GM21529 (cell line): ENCODE results near the gene MS4A10.
A peak's percentile ranks its signal among the peaks of the same experiment; 100 is the strongest.
"Not testable (repeated sequence)": the region's sequence is repeated elsewhere in the genome, so short reads cannot be mapped to it uniquely, and the experiment has no call there.

Experiments used
- ATAC-seq: cut with Tn5 transposase; IDR thresholded peaks from one replicate; pipeline ENCODE4 v1.9.1; 2021; ENCODE audit not compliant: unreplicated experiment

Gene MS4A10

GRCh38 chr11:60785136-60785535, at the start of gene MS4A10:
MS4A10 (plus strand) TSS chr11:60785333; CDS start chr11:60790336, 5,003 bp downstream.
- ATAC-seq = no peak

- ATAC-seq = no peak
Observed at GRCh38 chr11:60739114-60739513, 46.0 kb upstream of the MS4A10 start.

- no peak for ATAC-seq
Observed at GRCh38 chr11:60740573-60740972, 44.6 kb upstream of the MS4A10 start.

GRCh38 chr11:60741421-60741820, 43.7 kb upstream of the MS4A10 start:
- ATAC-seq = no peak

GRCh38 chr11:60743058-60743457, 42.1 kb upstream of the MS4A10 start:
- ATAC-seq = no peak

- no peak for ATAC-seq
Observed at GRCh38 chr11:60744114-60744513, 41.0 kb upstream of the MS4A10 start.

GRCh38 chr11:60747359-60747873, 37.7 kb upstream of the MS4A10 start:
- ATAC-seq = no peak

- no peak for ATAC-seq
Observed at GRCh38 chr11:60748225-60748624, 36.9 kb upstream of the MS4A10 start.

GRCh38 chr11:60748821-60749220, 36.3 kb upstream of the MS4A10 start:
- peak; percentile 79 for ATAC-seq

GRCh38 chr11:60750911-60751310, 34.2 kb upstream of the MS4A10 start:
- no peak for ATAC-seq

GRCh38 chr11:60753309-60753708, 31.8 kb upstream of the MS4A10 start:
- no peak for ATAC-seq

- no peak for ATAC-seq
Observed at GRCh38 chr11:60754887-60755286, 30.2 kb upstream of the MS4A10 start.

GRCh38 chr11:60756307-60757032, 28.7 kb upstream of the MS4A10 start, which contains the start of gene MS4A15:
MS4A15 (plus strand) TSS chr11:60756867; CDS start chr11:60763734, 6,867 bp downstream.
- ATAC-seq = no peak

- ATAC-seq = no peak
Observed at GRCh38 chr11:60757231-60757800, 27.8 kb upstream of the MS4A10 start.

GRCh38 chr11:60758671-60759070, 26.5 kb upstream of the MS4A10 start:
- not testable (repeated sequence) for ATAC-seq

- ATAC-seq = not testable (repeated sequence)
Observed at GRCh38 chr11:60759438-60760225, 25.5 kb upstream of the MS4A10 start.

GRCh38 chr11:60761436-60762190, 23.5 kb upstream of the MS4A10 start:
- ATAC-seq = peak; percentile 27

- ATAC-seq = peak; percentile 61
Observed at GRCh38 chr11:60762851-60763691, 22.1 kb upstream of the MS4A10 start.

GRCh38 chr11:60763692-60764369, 21.3 kb upstream of the MS4A10 start:
- ATAC-seq = peak; percentile 25
